Measurements from ENCODE around the gene MCTP1. TPM values are rescaled to one million over a fixed set of nuclear protein-coding genes. Genes with fewer than 3 reads are reported as not detected.
A peak's percentile ranks its signal among the peaks of the same experiment; 100 is the strongest.

MCTP1 gene
- total and polyA plus RNA-seq, 5 donors = 0.84 to 5.7 (median 4.7) TPM

DNA sequence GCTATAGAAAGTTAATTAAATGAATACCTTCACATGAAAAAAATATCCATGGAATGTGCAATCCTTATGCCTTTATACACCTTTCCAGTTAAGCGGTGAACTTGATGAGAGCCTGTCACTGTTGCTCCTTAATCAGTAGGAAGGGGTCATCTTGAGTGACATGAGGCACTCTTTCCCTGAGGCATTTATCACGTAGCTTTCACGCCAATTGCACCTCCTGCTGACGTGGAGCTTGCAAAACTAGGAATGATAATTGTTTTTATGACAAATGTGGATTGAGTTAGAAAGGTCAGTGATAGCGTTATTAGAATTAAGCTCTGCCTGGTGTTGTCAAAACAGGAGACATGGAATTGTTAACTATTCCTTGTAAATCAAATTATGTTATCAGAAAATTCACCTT, 586.7 kb downstream of the MCTP1 start:
- H3K4me3 ChIP-seq (ENCODE audit: low read length) = no peak overlapping the region
- no peak overlapping the region for H3K27ac ChIP-seq (ENCODE audit: low read length)
- DNase-seq (no peak), ATAC-seq (peak in 1 of 2 donors; percentile 61)
- no peaks in the 10 kb centered on the region for H3K27me3 ChIP-seq (ENCODE audit: control insufficient read depth, insufficient read depth)
- 66% methylated on average over 5 of the region's 5 CpGs for WGBS
- no peaks in the 10 kb centered on the region for H3K9me3 ChIP-seq (ENCODE audit: control insufficient read depth, low read length)
- no peaks in the 10 kb centered on the region for H3K4me1 ChIP-seq (ENCODE audit: control insufficient read depth, insufficient read depth, low read length)
- intact Hi-C loops (cut with DNase I) = no loop called here

DNA sequence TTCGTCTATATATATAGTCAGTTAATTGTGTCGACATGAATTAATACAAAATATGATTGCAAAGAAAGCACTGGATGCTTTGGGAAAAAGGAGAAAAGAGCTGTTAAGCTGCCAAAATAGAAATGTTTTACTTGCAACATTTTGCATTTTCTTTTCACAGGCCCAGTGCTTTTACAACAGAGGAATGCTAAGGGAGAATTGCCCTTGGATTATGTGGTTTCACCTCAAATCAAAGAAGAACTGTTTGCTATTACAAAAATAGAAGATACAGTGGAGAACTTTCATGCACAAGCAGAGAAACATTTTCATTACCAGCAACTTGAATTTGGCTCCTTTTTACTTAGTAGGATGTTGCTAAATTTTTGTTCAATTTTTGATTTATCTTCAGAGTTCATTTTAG, 590.2 kb downstream of the MCTP1 start:
- peaks cover 2% of the 10 kb centered on the region for H3K4me1 ChIP-seq (ENCODE audit: control insufficient read depth, insufficient read depth, low read length)
- H3K9me3 ChIP-seq (ENCODE audit: control insufficient read depth, low read length) = no peaks in the 10 kb centered on the region
- intact Hi-C loops (cut with DNase I) = no loop called here
- DNase-seq (no peak), ATAC-seq (no peak)
- no peak overlapping the region for H3K4me3 ChIP-seq (ENCODE audit: low read length)
- no peaks in the 10 kb centered on the region for H3K27me3 ChIP-seq (ENCODE audit: control insufficient read depth, insufficient read depth)
- H3K27ac ChIP-seq (ENCODE audit: low read length) = no peak overlapping the region
- 90% methylated on average over 2 of the region's 2 CpGs for whole genome bisulfite sequencing

DNA sequence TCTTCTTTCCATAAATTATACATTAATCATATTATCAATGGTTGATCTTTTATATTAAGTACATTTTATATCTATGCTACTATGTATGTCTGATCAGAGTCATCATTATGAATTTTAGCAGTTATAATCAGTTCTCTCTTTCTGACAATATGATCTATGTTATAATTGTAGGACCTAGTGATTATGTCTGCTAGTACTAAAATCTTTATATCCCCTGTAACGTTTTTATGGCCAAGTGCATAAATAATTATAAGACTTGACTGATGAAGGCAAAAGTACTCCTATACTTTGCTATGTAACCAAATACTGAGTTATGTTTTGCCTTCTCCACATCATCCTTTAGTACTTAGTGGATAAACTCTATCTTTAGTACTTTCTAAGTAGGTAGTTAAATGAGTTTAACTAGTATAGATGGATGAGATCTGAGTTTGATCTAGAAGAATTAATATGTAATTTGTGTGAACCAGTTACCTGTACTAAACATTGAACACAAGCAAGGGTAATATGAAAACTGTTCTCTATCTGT, 591.0 kb downstream of the MCTP1 start:
- peaks cover 2% of the 10 kb centered on the region for H3K4me1 ChIP-seq (ENCODE audit: control insufficient read depth, insufficient read depth, low read length)
- H3K9me3 ChIP-seq (ENCODE audit: control insufficient read depth, low read length) = no peaks in the 10 kb centered on the region
- 43% methylated on average over 1 of the region's 1 CpG for WGBS
- H3K4me3 ChIP-seq (ENCODE audit: low read length) = no peak overlapping the region
- H3K27me3 ChIP-seq (ENCODE audit: control insufficient read depth, insufficient read depth) = no peaks in the 10 kb centered on the region
- H3K27ac ChIP-seq (ENCODE audit: low read length) = no peak overlapping the region
- DNase-seq (no peak), ATAC-seq (no peak)
- intact Hi-C loops (cut with DNase I) = no loop called here

DNA sequence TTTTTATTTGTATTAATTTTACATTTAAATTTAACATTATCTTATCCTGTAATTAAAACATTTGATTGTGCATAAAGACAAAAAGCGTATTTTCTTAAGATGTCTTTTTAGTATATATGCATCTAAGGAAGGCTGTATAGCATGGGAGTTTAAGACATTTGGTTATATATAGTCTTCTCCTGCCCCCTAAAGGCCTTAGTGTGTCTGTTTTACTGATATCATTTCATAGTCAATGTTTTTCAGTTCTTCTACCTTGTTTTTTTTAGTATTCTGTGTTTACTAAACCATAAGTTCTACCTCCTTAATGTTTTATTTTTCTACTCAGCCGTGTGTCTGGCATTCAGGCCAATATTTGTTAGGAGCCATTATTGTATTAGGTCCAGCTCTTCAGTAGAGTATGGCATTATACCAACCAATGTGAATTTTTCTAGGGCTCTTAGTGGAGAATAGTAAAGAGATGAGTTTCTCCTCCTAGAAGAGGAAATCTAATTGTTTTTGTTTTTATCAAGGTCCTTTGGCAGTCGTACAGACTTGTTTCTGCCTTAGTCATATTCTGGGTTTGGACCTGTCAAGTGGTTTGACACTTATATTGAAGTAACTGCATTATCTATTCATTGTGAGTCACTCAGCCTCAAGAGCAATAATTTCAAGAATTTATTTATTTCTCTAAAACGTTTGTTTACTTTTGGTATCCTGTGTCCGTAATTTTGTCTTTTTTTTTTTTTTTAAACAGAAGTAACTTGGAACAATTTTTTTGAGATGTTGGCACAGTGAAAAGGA, 591.7 kb downstream of the MCTP1 start:
- H3K27me3 ChIP-seq (ENCODE audit: control insufficient read depth, insufficient read depth) = no peaks in the 10 kb centered on the region
- no peak overlapping the region for H3K4me3 ChIP-seq (ENCODE audit: low read length)
- no peak overlapping the region for H3K27ac ChIP-seq (ENCODE audit: low read length)
- H3K4me1 ChIP-seq (ENCODE audit: control insufficient read depth, insufficient read depth, low read length) = peaks cover 2% of the 10 kb centered on the region
- no peak for DNase-seq
- 32% methylated on average over 5 of the region's 5 CpGs for WGBS
- no peaks in the 10 kb centered on the region for H3K9me3 ChIP-seq (ENCODE audit: control insufficient read depth, low read length)
- ATAC-seq = peak; percentile 33 to 69
- intact Hi-C loops (cut with DNase I) = no loop called here

DNA sequence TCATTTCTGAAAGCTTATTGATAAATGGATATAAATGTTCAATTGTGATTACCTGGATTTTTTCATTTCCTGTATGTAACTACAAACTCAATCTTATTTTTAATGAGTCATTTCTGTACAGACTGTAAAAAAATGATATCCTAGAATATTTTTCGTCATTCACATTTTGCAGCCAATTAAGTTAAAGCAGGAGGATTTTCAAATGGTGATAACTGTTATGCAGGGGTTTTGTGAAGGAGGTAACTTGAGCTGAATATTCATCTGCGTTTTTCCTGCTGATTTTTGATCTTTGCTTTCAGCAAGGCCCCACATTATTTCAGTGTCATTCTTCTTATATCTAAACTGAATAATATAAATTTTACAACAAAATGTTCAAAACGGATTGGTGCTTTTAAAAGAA, 592.3 kb downstream of the MCTP1 start:
- WGBS = 76% methylated on average over 3 of the region's 3 CpGs
- Histone ChIP-seq H3K4me3 (ENCODE audit: low read length) (no peak overlapping the region), H3K4me1 (ENCODE audit: control insufficient read depth, insufficient read depth, low read length) (peaks cover 2% of the 10 kb centered on the region), H3K27ac (ENCODE audit: low read length) (no peak overlapping the region), H3K27me3 (ENCODE audit: control insufficient read depth, insufficient read depth) (no peaks in the 10 kb centered on the region), H3K9me3 (ENCODE audit: control insufficient read depth, low read length) (no peaks in the 10 kb centered on the region)
- intact Hi-C loops (cut with DNase I) = no loop called here
- DNase-seq = no peak
- ATAC-seq = no peak

DNA sequence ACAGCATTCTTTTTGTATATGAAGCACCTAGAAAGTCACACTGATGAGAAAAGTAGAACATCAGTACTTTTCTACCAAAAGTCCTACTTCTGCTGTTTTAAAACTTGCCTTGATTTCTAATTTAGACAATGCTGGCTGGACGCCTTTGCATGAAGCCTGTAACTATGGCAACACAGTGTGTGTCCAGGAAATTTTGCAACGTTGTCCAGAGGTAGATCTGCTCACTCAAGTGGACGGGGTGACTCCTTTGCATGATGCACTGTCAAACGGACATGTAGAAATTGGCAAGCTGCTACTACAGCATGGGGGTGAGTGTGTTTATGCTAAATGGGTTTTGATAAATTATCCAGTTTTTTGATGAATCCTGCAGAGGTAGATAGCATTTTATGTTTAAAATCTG, 592.9 kb downstream of the MCTP1 start:
- intact Hi-C loops (cut with DNase I) = no loop called here
- 20% methylated on average over 4 of the region's 4 CpGs for WGBS
- H3K9me3 ChIP-seq (ENCODE audit: control insufficient read depth, low read length) = no peaks in the 10 kb centered on the region
- peak; percentile 63 for ATAC-seq
- peaks cover 2% of the 10 kb centered on the region for H3K4me1 ChIP-seq (ENCODE audit: control insufficient read depth, insufficient read depth, low read length)
- no peak for DNase-seq
- no peaks in the 10 kb centered on the region for H3K27me3 ChIP-seq (ENCODE audit: control insufficient read depth, insufficient read depth)
- no peak overlapping the region for H3K4me3 ChIP-seq (ENCODE audit: low read length)
- no peak overlapping the region for H3K27ac ChIP-seq (ENCODE audit: low read length)

DNA sequence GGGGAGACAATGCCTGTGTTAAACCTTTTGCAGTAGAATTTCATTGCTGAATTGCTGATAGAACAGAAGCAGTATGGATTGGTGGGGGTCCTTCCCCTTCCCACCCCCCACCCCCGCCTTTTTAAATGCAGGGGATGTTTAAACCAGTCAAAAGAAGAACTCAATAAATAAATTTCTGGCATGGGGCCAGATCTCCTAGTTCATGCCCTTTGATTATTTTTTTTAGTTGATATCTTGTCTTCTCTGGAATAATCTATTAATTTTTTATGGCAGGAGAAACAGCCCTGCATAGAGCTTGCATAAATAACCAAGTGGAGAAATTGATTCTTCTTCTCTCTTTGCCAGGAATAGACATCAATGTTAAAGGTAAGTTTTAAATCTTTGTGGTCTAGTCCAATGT, 593.6 kb downstream of the MCTP1 start:
- Histone ChIP-seq H3K27ac (ENCODE audit: low read length) (no peak overlapping the region), H3K27me3 (ENCODE audit: control insufficient read depth, insufficient read depth) (no peaks in the 10 kb centered on the region), H3K4me1 (ENCODE audit: control insufficient read depth, insufficient read depth, low read length) (peaks cover 2% of the 10 kb centered on the region), H3K9me3 (ENCODE audit: control insufficient read depth, low read length) (no peaks in the 10 kb centered on the region), H3K4me3 (ENCODE audit: low read length) (no peak overlapping the region)
- 94% methylated on average over 1 of the region's 1 CpG for WGBS
- DNase-seq (no peak), ATAC-seq (no peak)
- intact Hi-C loops (cut with DNase I) = no loop called here

DNA sequence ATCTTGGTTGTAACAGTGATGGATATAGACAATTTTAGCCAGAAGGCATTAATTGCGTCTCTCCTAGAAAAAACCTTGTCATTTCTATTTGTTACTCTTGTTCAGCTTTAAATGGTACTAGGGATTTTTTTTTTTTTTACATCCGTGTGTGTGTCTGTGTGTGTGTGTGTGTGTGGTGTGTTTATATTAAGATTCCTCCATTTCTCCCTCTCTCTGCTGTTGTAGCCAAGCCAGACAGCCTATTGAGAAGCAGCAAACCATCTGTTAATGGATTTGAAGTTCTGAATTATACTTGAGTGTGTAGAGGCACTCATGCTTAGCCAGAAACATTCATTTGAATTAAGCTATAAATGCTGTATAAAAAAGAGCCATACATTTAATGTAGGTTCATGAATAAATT, 594.1 kb downstream of the MCTP1 start:
- intact Hi-C loops (cut with DNase I) = no loop called here
- 66% methylated on average over 2 of the region's 2 CpGs for WGBS

DNA sequence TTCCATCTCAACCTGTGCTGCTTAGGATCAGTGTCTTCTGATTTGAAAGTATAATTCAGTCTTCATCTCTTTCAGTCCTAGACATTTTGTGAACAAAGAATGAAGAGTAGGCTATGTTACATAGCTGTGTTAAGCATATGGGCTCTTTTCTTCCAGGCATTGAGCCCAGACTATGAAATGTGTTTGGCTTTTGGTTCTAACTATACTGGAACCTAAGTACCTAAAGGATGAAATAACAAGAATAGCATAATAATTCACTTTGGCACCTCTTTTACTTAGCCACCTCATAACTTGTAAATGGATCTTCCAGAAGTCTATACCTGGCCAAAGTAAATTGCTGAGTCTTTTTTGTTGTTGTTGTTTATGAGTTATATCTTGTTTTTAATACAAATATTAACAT, 595.0 kb downstream of the MCTP1 start:
- no peak for DNase-seq
- peaks cover 2% of the 10 kb centered on the region for H3K4me1 ChIP-seq (ENCODE audit: control insufficient read depth, insufficient read depth, low read length)
- no peaks in the 10 kb centered on the region for H3K9me3 ChIP-seq (ENCODE audit: control insufficient read depth, low read length)
- intact Hi-C loops (cut with DNase I) = no loop called here
- H3K4me3 ChIP-seq (ENCODE audit: low read length) = no peak overlapping the region
- no peaks in the 10 kb centered on the region for H3K27me3 ChIP-seq (ENCODE audit: control insufficient read depth, insufficient read depth)
- H3K27ac ChIP-seq (ENCODE audit: low read length) = no peak overlapping the region
- ATAC-seq = no peak

More for the DNA sequence above, 594.1 kb downstream of the MCTP1 start:
- Histone ChIP-seq H3K4me3 (ENCODE audit: low read length) (no peak overlapping the region), H3K27ac (ENCODE audit: low read length) (no peak overlapping the region), H3K4me1 (ENCODE audit: control insufficient read depth, insufficient read depth, low read length) (peaks cover 2% of the 10 kb centered on the region), H3K9me3 (ENCODE audit: control insufficient read depth, low read length) (no peaks in the 10 kb centered on the region), H3K27me3 (ENCODE audit: control insufficient read depth, insufficient read depth) (no peaks in the 10 kb centered on the region)
- no peak for ATAC-seq
- no peak for DNase-seq

DNA sequence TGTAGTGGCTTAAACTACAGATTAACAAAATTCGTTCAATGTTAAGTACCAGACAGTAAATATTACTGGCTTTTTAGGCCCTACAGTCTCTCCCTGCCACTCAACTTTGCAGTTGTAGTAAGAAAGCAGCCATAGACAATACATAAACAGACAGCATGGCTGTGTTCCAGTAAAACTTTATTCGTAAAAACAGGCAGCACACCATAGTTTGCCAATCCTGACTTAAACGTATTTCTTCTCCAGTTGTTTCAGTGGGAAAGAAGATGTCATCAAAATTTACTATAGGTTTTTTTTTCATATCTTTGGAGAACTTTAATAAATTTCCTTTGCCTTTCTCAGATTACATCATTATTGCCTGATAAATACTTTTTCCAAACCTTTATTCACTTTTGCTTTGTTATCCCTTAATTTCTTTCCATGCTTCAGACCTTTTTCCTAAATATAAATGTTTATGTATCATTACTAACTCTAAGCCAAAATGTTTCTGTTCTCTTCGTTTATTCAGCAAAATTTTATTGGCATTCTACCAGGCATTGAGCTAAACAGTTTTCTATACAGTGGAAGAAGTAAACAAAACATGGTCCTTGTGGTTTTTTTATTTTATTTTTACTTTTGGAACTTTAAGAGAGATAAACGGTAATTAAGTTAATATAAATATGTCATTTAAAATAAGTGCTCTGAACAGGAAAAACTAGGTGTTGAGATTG, 601.9 kb downstream of the MCTP1 start:
- Histone ChIP-seq H3K4me1 (ENCODE audit: control insufficient read depth, insufficient read depth, low read length) (no peaks in the 10 kb centered on the region), H3K27me3 (ENCODE audit: control insufficient read depth, insufficient read depth) (no peaks in the 10 kb centered on the region), H3K4me3 (ENCODE audit: low read length) (no peak overlapping the region), H3K9me3 (ENCODE audit: control insufficient read depth, low read length) (no peaks in the 10 kb centered on the region), H3K27ac (ENCODE audit: low read length) (no peak overlapping the region)
- WGBS = 86% methylated on average over 5 of the region's 5 CpGs
- no peak for ATAC-seq
- intact Hi-C loops (cut with DNase I) = no loop called here
- DNase-seq = no peak

DNA sequence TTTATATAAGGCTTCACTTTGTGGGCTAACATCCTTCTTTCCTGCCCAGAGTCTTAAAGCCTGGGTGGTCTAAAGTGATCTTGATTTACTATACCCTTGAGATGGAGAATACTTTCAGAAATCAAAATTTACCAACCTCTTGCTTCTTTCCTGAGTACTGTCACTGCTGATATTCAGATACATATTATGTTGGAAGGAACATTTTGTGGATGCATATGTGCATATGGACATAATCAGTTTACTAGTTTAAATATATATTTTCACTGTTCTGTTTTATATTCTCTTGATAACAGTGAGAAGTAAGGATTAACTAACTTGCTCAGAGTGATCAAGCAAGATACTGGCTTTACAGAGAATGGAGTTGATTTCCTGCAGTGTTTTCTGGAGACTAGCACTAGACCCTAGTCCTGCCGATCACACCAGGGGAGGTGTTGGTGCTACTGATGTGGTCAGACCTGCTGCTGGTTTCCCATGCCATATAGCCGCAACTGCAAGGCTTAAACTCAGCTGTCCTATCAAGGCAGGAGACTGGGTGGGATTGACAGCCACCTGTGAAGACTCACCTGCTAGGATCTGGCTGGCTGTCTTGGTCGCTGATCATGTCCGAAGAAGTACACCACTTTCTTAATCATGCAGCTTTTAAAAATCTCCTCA, 608.8 kb downstream of the MCTP1 start:
- no peak for DNase-seq
- no peaks in the 10 kb centered on the region for H3K9me3 ChIP-seq (ENCODE audit: control insufficient read depth, low read length)
- no peak overlapping the region for H3K27ac ChIP-seq (ENCODE audit: low read length)
- 89% methylated on average over 4 of the region's 4 CpGs for WGBS
- no peak overlapping the region for H3K4me3 ChIP-seq (ENCODE audit: low read length)
- ATAC-seq = no peak
- no peaks in the 10 kb centered on the region for H3K4me1 ChIP-seq (ENCODE audit: control insufficient read depth, insufficient read depth, low read length)
- intact Hi-C loops (cut with DNase I) = no loop called here
- H3K27me3 ChIP-seq (ENCODE audit: control insufficient read depth, insufficient read depth) = no peaks in the 10 kb centered on the region
